GM12874 (cell line): ENCODE measurements around the gene PPDPF.

Experiments used
- CTCF ChIP-seq: IDR thresholded peaks from 2 replicates; pipeline ENCODE4 v1.5.1; 2011; ENCODE audit warnings: low read depth, mild to moderate bottlenecking, control low read depth, low read length, moderate library complexity; ENCODE audit not compliant: insufficient read depth

The PPDPF gene

GRCh38 chr20:63560856-63561609 is 40.5 kb downstream of the PPDPF start:
- no peak for TF ChIP-seq CTCF

- no peak for TF ChIP-seq CTCF
These were observed 41.2 kb downstream of the PPDPF start for GRCh38 chr20:63561624-63562396.

GRCh38 chr20:63562461-63563224 is 42.1 kb downstream of the PPDPF start:
- TF ChIP-seq CTCF, result no peak

- no peak for TF ChIP-seq CTCF
These were observed 42.8 kb downstream of the PPDPF start for GRCh38 chr20:63563225-63563935.

- TF ChIP-seq CTCF, result no peak
These were observed 43.7 kb downstream of the PPDPF start for GRCh38 chr20:63564036-63564810.

GRCh38 chr20:63565021-63565698 is 44.6 kb downstream of the PPDPF start:
- TF ChIP-seq CTCF, result no peak
